NB4 (cell line): Measurements from ENCODE around the gene THSD4.

Experiments used
- MYC ChIP-seq: IDR thresholded peaks from 2 replicates; pipeline ENCODE4 v1.6.1; 2011; ENCODE audit warnings: low read depth, low read length
- POLR2A ChIP-seq: IDR thresholded peaks from 2 replicates; pipeline ENCODE4 v1.6.1; 2011; ENCODE audit warnings: mild to moderate bottlenecking; ENCODE audit not compliant: insufficient read length; ENCODE audit errors: extremely low read depth
- TF ChIP-seq, protein P1 (sequence below): IDR thresholded peaks from 2 replicates; pipeline ENCODE4 v1.6.1; 2011; ENCODE audit warnings: low read depth, low read length
- TF ChIP-seq, protein P2 (sequence below): IDR thresholded peaks from one replicate; pipeline ENCODE4 v1.5.1; 2012; ENCODE audit warnings: low read depth, low read length

DNA sequence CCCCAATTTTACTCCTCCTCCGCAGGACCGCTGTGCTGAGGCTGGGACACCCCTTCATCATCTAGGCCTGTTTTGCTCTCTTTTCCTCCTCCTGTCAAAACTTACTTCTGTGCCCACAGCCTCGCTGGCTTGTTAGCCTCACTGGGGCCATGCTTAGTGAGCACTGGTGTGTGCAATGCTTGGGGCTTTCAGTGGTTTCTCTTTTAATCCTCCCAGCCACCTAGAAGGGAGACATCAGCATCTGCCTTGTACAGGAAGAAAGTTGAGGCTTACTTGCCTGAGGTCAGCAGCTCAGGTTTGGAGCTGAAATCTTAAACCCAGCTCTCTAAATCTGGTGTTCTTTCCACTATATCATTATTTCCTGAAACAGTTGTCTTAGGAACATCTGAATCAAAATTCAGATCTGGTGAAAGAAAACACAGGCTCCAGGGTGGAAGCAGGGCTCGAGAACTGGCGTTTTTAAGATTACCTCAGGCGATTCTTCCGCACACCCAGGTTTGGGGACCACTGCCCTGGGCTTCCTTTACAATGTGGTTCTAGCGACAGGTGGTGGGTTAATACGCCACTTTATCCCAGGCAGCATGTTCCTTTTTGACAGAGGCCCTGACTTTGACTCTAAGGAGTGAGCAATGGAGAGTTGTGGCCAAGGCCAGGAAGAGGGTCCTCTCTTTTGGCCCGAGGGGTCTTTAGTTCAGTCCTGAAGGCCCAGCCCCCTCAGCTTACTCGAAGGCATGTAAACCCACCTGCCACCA lies 3.8 kb downstream of the THSD4 start:
- TF ChIP-seq, protein P1, sequence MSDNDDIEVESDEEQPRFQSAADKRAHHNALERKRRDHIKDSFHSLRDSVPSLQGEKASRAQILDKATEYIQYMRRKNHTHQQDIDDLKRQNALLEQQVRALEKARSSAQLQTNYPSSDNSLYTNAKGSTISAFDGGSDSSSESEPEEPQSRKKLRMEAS, result no peak
- TF ChIP-seq, protein P2, sequence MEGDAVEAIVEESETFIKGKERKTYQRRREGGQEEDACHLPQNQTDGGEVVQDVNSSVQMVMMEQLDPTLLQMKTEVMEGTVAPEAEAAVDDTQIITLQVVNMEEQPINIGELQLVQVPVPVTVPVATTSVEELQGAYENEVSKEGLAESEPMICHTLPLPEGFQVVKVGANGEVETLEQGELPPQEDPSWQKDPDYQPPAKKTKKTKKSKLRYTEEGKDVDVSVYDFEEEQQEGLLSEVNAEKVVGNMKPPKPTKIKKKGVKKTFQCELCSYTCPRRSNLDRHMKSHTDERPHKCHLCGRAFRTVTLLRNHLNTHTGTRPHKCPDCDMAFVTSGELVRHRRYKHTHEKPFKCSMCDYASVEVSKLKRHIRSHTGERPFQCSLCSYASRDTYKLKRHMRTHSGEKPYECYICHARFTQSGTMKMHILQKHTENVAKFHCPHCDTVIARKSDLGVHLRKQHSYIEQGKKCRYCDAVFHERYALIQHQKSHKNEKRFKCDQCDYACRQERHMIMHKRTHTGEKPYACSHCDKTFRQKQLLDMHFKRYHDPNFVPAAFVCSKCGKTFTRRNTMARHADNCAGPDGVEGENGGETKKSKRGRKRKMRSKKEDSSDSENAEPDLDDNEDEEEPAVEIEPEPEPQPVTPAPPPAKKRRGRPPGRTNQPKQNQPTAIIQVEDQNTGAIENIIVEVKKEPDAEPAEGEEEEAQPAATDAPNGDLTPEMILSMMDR, result no peak
- TF ChIP-seq POLR2A (no peak), MYC (no peak)
